OCI-LY7 (cell line): ENCODE measurements around the gene SPON1.

Experiments
- CTCF ChIP-seq: fragments of 200-600 bp; sonication (generic); conservative IDR thresholded peaks from 2 replicates; pipeline ENCODE4 v1.5.1; 2014; ENCODE audit warnings: mild to moderate bottlenecking, antibody characterized with exemption, low read length, moderate library complexity, mixed read lengths
- EZH2phosphoT487 ChIP-seq: fragments of 200-600 bp; sonication (generic); IDR thresholded peaks from 2 replicates; pipeline ENCODE4 v1.6.1; 2018; ENCODE audit warnings: low read depth, borderline replicate concordance, mild to moderate bottlenecking, mixed run types, antibody characterized with exemption, low read length, moderate library complexity, mixed read lengths

- no peak for TF ChIP-seq CTCF
- no peak for TF ChIP-seq EZH2phosphoT487
Observed at GRCh38 chr11:14144934-14145333, 182.4 kb downstream of the SPON1 start.
